ENCODE results near the gene ALOXE3.
A peak's percentile ranks its signal among the peaks of the same experiment; 100 is the strongest.
"Not testable (repeated sequence)": the region's sequence is repeated elsewhere in the genome, so short reads cannot be mapped to it uniquely, and the experiment has no call there.

The ALOXE3 gene

DNA sequence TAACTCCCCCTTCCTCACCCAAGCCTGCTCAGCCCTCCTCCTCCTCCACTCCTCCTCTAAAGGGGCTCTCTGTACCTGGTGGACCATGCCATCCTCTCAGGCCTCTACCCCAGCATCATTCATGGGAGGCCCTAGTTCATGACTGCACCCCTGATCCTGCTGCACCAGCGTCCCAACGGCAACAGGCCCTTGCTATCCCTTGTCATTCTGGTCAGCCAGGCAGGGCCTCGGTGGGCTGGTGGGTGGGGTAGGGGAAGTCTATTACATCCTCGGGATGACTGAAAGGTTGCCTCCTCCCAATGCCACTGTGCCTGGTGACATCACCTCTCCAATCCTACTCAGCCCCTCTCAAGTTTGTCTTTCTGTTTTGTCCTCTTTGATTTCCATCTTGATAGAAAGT, 50.5 kb downstream of the ALOXE3 start:
- no peak for DNase-seq

DNA sequence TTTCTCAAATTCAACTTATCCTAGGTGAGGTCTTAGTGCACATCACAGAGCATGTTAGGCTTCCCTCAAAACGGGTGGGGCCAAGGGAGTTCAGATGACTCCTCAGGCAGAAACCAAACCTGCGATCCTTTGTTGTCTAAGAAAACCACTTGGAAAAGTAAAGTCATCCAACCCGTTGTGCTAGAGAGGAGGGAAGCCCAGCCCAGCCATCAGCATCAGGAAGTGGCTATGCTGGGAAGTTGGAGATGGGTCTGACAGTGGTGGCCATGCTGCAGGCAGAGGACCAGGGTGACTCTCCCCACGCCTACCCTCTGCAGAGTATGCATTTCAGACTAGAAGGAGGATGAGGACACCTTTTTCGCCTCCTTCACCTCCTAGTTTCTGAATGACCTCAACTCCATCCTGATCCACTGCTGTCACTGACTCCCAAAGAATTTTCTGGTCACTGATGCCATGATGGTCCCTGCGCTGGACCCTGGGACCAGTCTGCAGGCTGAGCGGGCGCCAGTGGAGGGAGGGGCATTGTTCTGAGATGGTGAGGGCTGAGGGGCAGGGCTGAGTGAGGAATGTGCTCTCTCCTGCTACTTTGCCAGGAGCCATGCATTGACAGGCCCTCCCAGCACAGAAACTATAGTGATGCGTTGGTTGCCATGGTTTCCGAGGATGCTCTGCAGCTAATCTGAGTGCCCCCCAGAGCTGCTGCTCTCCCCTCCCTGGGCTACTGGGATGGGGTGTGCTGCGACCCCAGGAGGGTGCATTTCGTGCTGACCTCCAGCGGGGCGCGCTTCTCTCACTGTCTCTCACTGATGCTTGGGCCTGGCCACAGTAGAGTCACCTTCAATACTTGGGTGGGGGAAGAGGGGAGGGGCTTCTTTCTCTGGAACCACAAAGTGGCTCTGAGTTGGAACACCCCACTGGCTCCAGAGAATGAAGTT, 51.2 kb downstream of the ALOXE3 start:
- no peak for DNase-seq

DNA sequence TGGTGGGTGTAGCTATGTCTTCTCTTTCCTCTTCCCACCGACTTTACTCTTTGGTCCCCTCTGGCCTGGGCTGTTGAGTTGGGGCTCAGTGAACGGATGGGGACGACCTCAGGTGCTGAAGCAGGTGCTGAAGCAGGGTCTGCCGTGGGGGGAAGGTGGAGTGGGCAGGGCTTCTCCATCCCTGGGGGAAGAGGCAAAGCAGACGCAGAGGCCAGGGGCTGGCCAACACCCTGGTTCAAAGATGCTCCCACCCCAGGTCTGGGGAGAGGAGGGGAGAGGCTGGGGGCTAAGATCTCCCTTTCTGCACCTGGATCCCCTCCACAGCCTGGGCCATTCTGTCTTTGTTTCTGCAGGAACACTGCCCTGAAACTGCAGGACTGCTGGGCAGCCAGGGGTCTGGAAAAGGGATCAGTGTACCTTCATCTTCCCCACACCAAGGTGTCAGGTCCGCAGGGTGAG, 53.7 kb downstream of the ALOXE3 start:
- DNase-seq, result no peak

DNA sequence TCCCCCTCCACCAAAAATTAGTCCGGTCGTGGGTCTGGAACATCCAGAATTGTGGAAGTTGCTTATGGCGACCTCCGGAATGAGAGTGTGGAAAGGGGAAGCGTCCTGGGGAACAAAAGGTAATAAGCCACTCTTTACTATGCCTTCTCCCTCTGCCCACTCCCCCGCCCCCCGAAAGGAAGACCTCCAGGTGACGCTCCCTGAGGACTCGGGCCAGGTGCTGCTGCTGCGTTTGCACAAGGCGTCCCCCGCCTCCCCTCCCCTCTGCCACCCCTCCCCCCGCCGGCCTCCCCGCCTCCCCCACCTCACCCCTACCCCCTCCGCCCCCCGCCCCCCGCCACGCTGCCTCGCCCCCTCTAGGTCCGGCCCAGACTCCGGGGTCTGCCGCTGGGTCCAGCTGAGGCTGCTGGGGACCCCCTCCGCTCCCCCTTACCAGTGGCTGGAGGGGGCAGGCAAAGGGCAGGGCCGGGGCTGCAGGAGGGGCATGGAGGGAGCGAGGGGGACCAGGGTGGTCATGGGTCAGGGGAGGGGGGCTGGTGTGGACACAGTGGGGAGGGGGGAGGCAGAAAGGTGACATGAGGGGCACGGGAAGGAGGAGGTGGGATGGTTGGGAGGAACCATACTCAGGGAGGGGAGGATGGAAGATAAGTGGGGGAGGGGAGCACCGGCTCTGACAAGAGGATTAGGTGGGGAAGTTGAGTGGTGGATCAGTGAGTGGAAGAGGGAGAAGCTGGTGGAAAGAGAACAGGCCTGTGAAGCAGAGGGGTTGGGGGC, 54.4 kb downstream of the ALOXE3 start:
- DNase-seq, result no peak

DNA sequence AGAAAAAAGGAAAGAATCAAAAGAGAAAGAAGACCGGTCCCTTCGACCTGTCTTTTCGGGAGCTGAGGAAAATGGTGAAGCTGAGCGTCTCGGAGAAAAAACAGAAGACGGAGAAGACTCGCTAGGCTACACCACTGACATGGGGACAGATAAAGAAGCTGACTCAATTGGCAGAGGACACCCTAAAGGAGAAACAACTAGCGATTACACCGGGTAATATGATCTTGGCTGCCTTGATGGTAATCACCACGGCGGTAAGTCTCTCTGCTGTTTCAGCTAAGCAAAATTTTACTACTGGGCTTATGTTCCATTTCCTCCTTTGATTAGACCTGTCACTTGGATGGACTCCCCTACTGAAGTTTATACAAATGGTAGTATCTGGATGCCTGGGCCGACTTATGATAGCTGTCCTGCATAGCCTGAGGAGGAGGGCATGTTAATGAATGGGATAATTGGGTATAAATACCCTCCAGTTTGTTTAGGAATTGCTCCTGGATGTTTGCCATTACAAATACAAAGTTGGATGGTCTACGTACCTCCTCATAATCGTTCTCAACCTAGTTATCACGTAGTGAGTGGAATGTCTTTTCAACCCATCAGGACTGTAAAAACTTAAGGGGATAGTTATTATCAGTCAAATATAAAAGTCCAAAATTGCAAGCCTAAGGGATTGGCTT, 55.4 kb downstream of the ALOXE3 start:
- DNase-seq, result no peak

DNA sequence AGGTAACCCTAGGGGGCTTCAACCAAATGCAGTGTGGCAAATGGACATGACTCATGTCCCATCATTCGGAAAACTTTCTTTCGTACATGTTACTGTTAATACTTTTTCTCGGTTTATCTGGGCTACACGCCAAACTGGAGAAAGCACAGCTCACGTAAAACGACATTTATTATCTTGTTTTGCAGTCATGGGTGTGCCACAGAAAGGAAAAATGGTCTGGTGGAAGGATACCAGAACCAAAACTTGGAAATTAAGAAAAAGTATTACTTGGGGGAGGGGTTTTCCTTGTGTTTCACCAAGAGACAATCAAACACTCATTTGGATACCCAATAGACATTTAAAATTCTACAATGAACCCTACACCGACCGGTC, 55.9 kb downstream of the ALOXE3 start:
- no peak for DNase-seq

DNA sequence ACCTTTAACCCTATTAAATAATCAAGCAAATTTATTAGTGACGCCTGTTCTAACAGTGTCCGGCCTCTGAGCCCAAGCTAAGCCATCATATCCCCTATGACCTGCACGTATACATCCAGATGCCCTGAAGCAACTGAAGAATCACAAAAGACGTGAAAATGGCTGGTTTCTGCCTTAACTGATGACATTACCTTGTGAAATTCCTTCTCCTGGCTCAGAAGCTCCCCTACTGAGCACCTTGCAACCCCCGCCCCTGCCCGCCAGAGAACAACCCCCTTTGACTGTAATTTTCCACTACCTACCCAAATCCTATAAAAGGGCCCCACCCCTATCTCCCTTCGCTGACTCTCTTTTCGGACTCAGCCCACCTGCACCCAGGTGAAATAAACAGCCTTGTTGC, 56.5 kb downstream of the ALOXE3 start:
- not testable (repeated sequence) for DNase-seq

DNA sequence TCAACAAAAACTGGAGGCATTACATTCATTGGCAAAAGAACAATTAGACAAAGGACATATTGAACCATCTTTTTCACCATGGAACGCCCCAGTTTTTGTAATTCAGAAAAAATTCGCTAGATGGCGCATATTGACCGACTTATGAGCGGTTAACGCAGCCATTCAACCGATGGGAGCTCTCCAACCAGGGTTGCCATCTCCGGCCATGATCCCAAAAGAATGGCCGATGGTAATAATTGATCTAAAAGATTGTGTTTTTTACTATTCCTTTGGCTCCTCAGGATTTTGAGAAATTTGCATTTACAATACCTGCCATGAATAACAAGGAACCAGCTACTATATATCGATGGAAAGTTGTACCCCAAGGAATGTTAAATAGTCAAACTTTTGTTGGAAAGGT, 58.0 kb downstream of the ALOXE3 start:
- no peak for DNase-seq

DNA sequence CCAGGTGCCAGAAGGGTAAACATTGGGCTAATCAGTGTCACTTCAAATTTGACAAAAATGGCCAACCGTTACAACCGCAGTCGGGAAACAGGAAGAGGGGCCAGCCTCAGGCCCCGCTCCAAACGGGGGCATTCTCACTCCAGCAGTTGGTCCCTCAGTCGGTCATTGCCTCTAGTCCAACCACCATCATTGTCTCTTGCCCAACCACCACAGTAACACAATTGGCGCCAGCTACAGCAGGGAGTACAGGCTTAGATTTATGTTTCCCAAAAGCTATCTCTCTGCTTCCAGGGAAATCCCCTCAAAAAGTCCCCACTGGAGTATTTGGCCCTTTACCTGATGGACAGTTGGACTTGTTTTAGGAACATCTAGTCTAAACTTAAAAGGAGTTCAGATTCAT, 59.2 kb downstream of the ALOXE3 start:
- no peak for DNase-seq

DNA sequence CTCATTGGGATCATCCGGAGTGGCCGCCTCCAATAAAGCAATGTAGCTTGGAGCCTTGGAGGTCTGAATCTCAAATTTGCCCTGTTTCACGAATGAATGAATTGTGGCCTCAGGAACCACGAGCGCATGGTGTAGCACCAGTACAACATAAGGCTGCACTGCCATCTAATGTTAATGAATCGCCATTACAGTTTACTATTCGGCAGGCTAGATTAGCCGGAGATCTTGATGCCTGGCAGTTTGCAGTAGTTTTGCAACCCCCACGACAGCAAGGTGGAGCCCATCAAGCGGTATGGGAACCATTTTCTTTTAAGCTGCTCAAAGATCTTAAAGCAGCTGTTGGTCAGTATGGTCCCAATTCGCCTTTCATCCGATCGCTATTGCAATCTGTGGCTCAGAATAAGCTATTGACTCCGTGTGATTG, 60.6 kb downstream of the ALOXE3 start:
- peak; percentile 38 for DNase-seq

DNA sequence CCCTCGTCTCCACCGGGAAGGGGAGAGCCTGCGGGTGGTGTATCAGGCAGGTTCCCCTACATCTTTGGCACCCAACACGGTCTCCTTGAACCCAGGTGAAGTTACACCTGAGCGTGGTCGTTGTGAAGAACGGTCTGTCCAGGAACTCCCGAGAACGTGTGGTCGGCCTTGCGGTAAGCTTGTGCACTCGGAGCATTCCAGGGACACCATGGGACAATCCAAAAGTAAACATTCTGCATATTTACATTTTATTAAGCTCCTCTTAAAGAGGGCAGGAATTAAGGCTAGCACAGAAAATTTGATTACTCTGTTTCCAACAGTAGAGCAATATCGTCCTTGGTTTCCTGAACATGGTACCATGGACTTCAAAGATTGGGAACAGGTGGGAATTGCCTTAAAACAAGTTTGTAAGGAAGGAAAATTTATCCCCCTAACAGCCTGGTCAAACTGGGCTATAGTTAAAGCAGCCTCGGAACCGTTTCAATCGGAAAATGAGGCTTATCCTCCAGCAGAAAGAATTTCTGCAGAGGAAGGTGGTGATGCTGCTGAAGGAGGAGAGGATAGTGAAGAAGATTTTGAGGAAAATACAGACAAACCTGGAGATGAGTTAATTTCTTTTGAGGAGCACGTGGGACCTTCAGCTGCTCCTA, 61.2 kb downstream of the ALOXE3 start:
- DNase-seq, result no peak

DNA sequence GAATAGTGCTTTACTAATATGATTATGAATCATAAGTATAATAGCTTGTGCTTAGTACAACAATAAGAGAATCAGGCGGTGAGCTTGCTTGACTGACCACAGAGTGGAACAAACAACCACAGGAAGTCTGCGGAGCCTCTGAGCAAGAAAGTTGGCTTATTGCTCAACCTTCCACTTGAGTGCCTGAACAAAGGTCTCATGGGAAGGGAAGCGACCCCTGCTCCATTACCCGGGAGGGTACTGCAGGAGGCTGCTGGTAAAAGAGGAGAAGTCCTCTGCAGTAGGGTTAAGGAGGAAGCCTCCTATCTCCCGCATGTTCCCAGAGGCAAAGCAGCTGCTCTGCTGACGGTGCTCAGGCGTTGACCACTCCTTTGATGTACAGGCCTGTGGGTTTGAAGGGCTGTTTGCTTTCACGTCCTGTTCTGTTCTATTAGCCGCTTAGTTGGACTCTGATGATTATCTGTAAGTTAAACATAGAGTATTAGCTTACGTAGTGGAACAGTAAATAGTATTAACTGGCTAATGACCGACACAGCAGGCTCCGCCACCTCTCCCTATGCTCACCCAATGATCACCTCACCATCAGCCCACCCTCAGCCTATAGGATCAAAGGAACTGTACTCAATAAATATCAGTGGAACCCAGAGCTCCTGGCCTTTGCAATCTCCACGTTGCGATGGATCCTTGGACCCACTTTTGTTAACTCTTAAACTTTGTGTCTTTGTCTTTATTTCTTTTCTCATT, 61.9 kb downstream of the ALOXE3 start:
- no peak for DNase-seq

DNA sequence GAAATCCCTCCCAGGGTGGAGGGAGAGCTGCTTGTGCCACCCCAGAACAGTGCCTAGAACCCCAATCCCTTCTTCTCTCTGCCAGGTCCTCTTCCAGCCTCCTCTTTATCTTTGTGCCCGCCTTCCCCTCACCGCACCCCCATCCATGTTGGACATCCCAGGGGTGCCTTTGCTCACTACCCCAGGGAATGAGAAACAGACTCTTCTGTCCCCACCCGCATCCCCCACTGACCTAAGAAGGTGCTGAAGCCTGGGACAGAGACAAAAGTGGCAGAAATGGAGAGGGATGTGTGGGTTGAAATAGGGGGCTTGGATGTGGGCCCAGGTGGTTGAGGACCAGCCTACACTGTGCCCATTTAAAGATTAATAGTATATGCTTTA, 62.5 kb downstream of the ALOXE3 start:
- DNase-seq, result no peak

DNA sequence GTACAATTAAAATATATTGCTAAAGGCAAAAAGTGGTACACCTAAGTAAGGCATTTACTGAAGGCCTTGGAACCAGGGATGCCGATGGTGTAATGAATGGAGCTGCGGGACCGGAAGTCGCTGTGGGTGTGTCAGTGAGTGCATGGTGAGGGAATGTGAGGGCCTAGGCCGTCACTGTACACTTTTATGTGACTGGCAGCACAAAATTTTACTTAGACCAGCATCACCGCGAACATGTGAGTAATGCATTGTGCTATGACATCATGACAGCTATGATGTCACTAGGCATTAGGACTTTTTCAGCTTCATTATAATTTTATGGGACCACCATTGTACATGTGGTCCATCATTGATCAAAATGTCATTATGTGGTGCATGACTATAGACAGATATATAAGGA, 64.7 kb downstream of the ALOXE3 start:
- no peak for DNase-seq

DNA sequence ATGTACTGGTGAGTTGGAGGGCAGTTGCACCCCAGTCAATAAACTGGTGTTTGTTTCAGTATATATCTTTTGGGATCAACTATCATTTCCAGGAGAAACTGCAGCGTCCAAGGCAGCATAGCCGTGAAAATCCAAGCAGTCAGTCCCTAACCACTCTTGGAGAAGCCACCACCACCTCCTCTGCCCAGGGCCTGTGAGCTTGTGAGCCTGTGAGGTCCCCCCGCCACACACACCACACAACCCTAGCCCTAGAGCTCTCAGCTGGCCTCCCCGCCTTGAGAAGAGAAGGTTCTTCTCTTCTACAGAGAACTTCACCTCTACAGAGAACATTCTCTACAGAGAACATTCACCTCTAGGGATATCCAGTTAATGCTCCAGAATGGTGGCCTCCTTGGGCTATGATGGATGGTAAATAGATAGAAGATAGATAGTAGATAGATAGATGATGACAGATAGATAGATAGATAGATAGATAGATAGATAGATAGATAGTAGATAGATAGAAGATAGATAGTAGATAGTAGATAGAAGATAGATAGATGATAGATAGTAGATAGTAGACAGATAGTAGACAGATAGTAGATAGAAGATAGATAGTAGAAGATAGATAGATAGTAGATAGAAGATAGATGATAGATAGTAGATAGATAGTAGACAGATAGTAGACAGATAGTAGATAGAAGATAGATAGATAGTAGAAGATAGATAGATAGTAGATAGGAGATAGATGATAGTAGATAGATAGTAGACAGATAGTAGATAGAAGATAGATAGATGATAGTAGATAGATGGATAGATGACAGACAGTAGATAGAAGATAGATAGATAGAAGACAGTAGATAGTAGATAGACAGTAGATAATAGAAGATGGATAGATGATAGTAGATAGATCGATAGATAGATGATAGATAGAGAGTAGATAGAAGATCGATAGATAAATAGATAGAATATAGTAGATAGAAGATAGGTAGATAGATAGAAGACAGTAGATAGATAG, 65.8 kb downstream of the ALOXE3 start:
- no peak for DNase-seq

DNA sequence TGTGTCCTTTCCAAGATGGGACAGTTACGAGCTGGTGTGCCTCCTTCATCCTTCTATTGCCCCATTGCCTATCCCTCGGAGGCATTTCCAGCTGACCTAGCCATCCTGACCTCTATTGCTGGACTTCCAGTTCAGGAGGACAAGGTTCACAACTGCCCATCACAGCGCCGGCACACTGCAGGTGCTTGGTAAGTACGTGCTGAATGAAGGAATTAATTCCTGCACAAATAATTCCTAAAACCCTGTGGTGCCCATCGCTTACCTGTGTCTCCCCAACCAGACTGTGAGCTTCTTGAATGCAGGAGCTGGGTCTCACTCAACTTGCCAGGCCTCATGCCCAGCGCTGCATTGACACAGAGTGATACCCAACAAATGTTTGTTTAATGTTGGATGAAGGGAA, 66.5 kb downstream of the ALOXE3 start:
- no peak for DNase-seq

DNA sequence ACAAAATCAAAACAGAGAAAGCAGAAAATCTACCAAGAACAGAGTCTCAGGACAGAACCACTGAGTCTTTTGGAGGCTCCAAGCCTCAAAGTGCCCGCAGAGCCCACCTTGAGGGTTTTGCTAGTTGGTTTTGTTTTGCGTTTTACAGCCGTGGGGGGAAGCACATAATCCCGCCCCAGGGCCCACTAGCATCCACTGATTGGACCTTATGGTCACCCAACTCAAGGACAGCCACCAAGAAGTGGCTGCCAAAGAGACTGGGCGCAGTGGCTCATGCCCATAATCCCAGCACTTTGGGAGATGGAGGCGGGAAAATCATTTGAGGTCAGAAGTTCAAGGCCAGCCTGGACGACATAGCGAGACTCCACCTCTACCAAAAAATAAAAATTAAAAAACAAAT, 69.6 kb downstream of the ALOXE3 start:
- no peak for DNase-seq

DNA sequence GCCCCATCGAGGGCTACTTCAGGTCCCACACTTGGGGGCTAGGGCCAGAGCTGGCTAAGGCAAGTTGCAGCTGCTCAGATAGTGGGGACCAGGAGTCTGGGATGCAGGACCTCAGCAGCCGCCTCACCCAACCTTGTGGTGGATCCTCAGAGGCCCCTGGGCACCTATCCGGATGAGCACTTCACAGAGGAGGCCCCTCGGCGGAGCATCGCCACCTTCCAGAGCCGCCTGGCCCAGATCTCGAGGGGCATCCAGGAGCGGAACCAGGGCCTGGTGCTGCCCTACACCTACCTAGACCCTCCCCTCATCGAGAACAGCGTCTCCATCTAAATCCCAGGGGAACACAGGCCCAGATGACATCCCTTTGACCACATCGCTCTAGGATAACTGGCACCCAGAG, 70.1 kb downstream of the ALOXE3 start:
- DNase-seq, result no peak

DNA sequence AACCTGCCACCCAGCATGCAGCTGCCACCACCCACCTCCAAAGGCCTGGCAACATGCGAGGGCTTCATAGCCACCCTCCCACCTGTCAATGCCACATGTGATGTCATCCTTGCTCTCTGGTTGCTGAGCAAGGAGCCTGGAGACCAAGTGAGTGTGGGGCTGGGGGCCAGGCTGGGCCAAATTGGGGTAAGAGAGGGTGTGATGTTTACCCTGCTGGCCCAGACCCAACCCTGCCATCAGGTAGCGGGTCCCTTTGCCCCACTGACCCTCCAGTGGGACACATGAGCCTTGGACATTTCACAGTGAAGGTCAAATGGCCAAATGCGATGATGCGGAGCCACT, 70.6 kb downstream of the ALOXE3 start:
- DNase-seq, result no peak

DNA sequence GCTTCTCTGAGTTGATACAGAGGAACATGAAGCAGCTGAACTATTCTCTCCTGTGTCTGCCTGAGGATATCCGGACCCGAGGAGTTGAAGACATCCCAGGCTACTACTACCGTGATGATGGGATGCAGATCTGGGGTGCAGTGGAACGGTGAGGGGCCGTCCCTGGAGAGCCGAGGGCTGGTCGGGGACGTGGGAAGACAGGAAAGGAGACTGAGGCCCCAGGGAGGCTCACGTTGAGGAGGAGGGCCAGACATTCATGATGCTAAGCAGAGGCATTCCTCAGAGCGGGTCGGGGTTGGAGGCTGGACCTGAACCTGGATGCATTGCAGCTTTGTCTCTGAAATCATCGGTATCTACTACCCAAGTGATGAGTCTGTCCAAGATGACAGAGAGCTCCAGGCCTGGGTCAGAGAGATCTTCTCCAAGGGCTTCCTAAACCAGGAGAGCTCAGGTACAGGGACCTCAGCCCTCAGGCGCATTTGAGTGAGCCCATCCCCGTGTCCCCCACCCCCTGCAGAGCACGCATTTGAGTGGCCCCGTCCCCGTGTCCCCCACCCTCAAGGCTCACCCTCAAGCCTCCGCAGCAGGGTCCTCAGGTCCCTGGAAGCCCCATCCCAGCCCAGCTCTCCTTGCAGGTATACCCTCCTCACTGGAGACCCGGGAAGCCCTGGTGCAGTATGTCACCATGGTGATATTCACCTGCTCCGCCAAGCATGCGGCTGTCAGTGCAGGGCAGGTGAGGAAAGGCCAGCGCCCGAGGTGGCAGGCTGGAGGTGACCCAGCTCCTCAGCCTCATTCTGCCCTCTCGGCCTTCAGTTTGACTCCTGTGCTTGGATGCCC, 71.2 kb downstream of the ALOXE3 start:
- no peak for DNase-seq
